SH-SY5Y (cell line): ENCODE measurements around the gene RGS12.

Source experiments
- GATA2 ChIP-seq: IDR thresholded peaks from 2 replicates; pipeline ENCODE4 v1.6.1; 2011; ENCODE audit warnings: mild to moderate bottlenecking, low read depth, low read length
- GATA3 ChIP-seq: IDR thresholded peaks from 2 replicates; pipeline ENCODE4 v1.6.1; 2011; ENCODE audit warnings: low read depth, mild to moderate bottlenecking, low read length, moderate library complexity

- TF ChIP-seq GATA2, result no peak
- TF ChIP-seq GATA3, result no peak
These were observed 29.3 kb downstream of the RGS12 start for GRCh38 chr4:3322059-3322550.
